T-helper 2 cell treated with Interferon-gamma antibody and Interleukin-4, amounts not matched to agents 100 ng/mL and 5 ng/mL, for 36 hours (primary cell): ENCODE data around the gene FGGY. TPM values are rescaled to one million over a fixed set of nuclear protein-coding genes. Genes with fewer than 3 reads are reported as not detected.
"Not testable (repeated sequence)": the region's sequence is repeated elsewhere in the genome, so short reads cannot be mapped to it uniquely, and the experiment has no call there.

ENCODE experiments used
- intact Hi-C: fragments of 100-400 bp; cut with micrococcal nuclease; formaldehyde crosslinking; loops from one replicate; pipeline ENCODE4 v1.15.1; 2023
- total RNA-seq: library from RNA; stranded (reverse); gene quantifications from 2 replicates; pipeline ENCODE4 v1.2.3, GENCODE V29; 2022

FGGY gene
- total RNA-seq, 1 donor from 2014 or later: 10.7 TPM

GRCh38 chr1:59505596-59506028 is 208.7 kb downstream of the FGGY start:
- intact Hi-C loops: no loop called here

- intact Hi-C loops: no loop called here
Measured at GRCh38 chr1:59506952-59507351, 210.1 kb downstream of the FGGY start.

- intact Hi-C loops: no loop called here
Measured at GRCh38 chr1:59509341-59509875, 212.5 kb downstream of the FGGY start.

GRCh38 chr1:59510249-59510648 is 213.4 kb downstream of the FGGY start:
- intact Hi-C loops: no loop called here

- intact Hi-C loops: no loop called here
Measured at GRCh38 chr1:59511476-59512465, 214.9 kb downstream of the FGGY start.

DNA sequence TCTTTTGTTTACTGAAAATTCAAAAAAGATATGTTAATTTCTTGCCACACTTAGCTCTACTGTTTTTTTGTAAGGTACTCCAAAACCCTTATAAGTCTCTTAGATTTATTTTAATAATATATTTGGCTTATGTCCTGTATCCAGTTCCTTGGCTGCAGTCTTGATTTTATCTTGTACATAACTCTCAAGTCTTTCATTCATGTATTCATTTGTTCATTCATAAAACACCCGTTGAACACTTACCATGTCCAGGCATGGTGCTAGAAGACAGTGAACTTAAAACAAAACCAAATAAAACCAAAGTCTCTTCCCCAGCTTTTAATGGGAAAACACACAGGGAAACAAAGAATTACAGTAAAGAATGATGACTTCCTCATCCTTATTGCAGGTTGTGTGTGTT is 215.8 kb downstream of the FGGY start:
- intact Hi-C loops: no loop called here

- intact Hi-C loops: no loop called here
Measured at GRCh38 chr1:59514061-59514909, 217.4 kb downstream of the FGGY start.

DNA sequence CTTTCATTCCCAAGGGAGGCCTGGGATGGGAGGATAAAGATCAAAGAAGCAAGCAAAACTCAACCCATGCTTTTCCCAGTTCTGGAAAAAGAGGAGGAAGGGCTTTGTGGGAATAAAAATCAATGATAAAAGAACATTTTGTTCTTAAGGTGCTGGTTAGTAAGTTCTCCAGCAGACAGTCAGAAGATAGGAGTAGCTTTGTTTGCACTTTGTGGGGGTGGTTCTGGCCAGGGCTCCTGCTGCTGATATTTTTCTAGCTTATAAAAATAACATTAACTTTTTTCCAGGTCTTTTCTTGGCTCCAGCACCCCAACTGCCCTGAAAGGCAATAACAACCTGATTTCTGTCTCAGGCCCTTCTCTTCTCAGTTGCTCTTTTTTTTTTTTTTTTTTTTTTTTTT is 220.0 kb downstream of the FGGY start:
- intact Hi-C loops: no loop called here

- intact Hi-C loops: no loop called here
Measured at GRCh38 chr1:59520194-59520593, 223.3 kb downstream of the FGGY start.

GRCh38 chr1:59520827-59521418 is 224.0 kb downstream of the FGGY start:
- intact Hi-C loops: no loop called here

GRCh38 chr1:59521456-59521855 is 224.6 kb downstream of the FGGY start:
- intact Hi-C loops: no loop called here

DNA sequence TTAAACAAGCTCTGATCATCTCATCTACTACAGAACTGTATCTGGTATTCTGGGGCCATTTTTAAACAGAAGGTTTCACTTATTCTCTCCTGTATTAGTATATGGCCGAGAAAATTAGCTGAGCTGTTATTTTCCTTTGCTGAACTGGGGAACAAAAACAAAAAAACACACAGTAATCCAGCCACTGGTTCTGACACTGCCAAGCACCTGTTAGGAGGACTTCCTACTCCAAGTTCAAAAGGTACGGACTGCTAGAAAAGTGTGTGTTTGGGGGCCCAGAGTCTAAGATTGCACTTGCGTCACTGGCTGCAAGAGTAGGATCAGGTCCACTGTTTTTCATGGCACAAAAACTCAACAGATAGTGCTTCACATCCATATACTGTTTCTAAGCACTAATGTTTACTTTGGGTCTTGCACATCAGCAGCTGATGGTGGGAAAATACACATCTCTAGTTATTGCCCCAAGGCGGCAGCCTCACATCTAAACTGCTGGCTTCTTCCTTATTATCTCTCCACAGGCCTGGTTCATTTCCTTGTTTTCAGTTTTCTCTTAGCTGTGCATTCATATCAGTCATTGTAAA is 226.1 kb downstream of the FGGY start:
- intact Hi-C loops: no loop called here

- intact Hi-C loops: no loop called here
Measured at GRCh38 chr1:59523745-59524450, 227.0 kb downstream of the FGGY start.

DNA sequence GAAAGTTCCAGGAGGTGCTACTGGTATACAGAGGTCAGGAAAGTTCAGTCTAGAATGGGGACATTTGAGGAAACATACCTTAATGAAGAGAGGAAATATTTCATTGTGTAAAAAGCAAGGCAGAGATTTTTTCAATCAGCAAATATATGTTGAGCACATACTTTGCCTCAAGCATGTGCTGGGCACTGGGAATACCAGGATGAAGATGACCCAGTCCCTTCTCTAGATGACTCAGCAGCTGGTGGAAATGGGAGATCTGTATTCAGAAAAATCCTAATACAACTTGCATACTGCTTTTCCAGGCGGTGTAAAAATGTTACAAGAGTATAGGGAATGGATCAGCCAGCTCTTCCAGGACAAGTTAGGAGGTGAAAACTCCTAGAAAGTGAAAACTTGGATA is 229.3 kb downstream of the FGGY start:
- intact Hi-C loops: no loop called here

DNA sequence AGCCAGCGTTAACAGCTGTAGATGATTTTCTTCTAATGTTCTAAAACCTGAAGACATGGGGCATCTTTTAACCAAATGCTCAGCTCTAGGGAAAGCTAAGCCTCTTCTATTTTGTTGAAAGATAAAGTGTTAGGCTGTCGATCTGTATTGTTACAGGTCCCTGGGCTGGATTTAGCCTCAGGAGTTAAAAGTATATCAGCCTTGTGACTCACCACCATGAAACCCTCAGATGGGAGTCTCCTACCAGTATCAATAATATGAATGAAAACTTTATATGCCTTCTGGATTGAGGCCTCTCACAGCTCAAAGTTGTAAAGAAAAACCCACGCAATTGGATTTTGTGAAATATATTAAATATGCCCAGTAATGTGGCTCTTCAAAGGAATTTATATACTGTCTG is 231.6 kb downstream of the FGGY start:
- intact Hi-C loops: no loop called here

DNA sequence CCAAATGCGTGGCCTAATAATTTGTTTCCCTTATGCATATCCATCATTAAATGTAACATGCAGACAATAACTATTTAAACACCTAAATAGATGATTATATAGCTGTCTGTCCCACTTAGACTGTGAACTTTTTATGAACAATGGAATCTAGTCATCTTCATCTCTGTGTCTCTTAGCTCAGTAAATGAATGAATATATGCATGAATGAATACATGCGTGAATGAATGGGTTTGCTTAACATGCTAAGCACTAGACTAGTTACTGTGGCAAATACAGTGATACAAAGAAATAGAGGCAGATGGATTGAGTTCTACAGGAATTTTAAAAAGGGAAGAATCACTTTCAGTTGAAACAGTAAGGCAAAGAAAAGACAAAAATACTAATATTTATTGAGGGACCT is 232.0 kb downstream of the FGGY start:
- intact Hi-C loops: no loop called here

DNA sequence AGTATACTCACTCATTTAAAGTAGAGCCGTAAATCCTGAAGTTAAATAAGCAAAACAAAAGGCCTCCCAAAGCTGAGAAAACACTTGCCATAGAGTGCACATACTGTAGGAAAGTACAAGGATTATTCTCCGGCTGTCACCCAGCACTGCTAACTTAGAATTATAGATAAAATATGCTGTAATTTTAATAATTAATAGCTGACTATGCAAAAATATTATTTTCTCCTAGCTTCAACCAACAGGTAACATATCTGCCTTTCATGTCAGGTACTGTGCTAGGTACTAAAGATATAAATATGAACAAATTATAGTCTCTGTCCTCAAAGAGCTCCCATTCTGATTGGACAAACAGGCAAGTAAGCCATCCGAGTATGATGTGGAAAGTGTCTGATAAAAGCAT is 233.2 kb downstream of the FGGY start:
- intact Hi-C loops: no loop called here

- intact Hi-C loops: no loop called here
Measured at GRCh38 chr1:59532102-59532501, 235.2 kb downstream of the FGGY start.

- intact Hi-C loops: not testable (repeated sequence)
Measured at GRCh38 chr1:59538476-59538875, 241.6 kb downstream of the FGGY start.

DNA sequence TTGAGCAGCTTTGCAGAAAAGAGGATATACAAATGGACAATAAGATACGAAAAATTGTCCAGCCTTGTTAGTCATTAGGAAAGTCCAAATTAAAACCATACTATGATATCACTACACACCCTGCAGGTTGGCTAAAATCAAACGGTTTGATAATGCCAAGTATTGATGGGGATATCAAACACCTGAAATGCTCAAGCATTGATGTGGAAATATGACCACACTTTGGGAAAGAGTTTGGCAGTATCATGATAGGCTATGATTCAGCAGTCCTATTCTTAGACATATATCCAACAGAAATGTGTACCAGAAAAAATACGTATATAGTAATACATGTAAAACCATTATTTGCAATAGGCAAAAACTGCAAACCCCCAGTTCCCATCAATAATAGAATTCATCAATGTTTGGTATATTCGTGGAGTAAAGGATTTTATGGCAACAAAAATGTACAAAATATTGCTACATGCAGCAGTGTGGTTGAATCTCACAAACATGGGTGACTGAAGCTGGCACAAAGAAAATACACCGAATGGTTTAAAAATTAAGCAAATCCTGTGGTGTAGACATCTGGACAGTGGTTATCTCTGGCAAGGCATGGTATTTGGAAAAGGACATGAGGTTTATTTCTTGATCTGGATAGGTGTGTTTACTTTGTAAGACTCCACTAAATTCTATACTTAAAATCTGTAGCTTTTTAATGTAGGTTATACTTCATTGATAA is 243.2 kb downstream of the FGGY start:
- intact Hi-C loops: no loop called here
